Activated CD4-positive, alpha-beta T cell treated with anti-CD3 and anti-CD28 coated beads, Interleukin-2, amount 50 U/mL, for 48 hours (primary cell): ENCODE data around the gene RARG.
"Not testable (repeated sequence)": the region's sequence is repeated elsewhere in the genome, so short reads cannot be mapped to it uniquely, and the experiment has no call there.

ENCODE experiments used
- DNase-seq, 2 experiments: peaks; one replicate each; pipeline ENCODE4 v3.0.0-alpha.2; 2020

The RARG gene

DNA sequence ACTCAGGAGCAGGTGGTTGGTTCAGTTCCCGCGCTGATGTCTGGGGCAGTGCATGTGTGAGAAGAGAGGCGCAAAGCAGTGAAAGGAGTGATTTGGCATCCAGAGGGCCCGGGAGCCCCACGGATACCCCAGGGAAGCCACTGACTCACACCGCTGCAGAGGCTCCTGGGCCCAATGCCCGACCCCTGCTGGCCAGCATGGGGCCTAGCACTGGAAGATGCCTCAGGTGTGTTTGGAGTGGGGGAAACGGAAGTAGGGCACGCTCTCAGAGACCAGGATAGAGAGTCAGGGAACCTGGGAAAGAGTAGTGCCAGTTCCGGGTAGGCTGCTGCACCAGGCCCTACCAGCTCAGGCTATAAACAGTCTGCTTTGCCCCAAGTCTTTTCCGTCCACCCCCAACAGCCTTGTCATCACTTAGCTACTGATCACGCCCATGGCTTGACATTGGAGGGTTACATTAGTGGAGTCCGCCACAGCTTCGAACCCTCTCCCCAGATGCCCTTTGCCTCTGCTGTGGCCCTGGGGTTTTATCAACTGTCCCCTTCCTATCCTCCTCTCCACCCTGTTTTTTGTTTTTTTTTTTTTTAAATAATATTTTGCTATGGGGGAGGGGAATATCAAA lies 41.8 kb downstream of the RARG start:
- peak; percentile 42 to 58 for DNase-seq

- no peak for DNase-seq
These were observed 44.7 kb downstream of the RARG start for GRCh38 chr12:53187145-53187899.

DNA sequence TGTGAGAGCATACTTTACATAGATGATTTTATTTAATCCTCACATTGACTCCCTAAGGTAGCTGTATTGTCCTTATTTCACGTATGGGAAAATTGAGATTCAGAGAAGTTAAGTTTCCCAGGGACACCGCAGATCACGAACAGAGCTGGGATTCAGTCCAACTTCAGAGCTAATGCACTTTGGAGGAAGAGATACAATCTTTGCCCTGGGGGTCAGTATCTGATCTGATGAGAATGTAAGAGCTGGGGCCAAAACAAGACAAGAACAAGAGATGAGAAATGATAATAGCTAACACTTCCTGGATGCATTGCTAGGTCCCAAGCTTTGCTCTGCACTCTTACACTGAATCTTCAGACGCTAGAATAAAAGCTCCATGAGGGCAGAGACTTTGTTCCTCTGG lies 45.3 kb downstream of the RARG start:
- DNase-seq = no peak

GRCh38 chr12:53185582-53186153 lies 46.3 kb downstream of the RARG start:
- no peak for DNase-seq

- no peak for DNase-seq
These were observed 47.2 kb downstream of the RARG start for GRCh38 chr12:53184828-53185227.

- DNase-seq = no peak
These were observed 49.1 kb downstream of the RARG start for GRCh38 chr12:53182903-53183302.

- DNase-seq = no peak
These were observed 50.1 kb downstream of the RARG start for GRCh38 chr12:53181935-53182334.

GRCh38 chr12:53180931-53181645 lies 50.9 kb downstream of the RARG start:
- DNase-seq = peak; percentile 78 to 82

- DNase-seq = peak; percentile 97 to 98
These were observed 51.6 kb downstream of the RARG start, which contains the start of the genes CSAD and ZNF740 for GRCh38 chr12:53180220-53180930. Gene CSAD, minus strand, starts transcription at chr12:53180925. Its CDS starts 7,455 bp downstream, at chr12:53173470. Gene ZNF740, plus strand, starts transcription at chr12:53180722. Its CDS starts 1,262 bp downstream, at chr12:53181984.

DNA sequence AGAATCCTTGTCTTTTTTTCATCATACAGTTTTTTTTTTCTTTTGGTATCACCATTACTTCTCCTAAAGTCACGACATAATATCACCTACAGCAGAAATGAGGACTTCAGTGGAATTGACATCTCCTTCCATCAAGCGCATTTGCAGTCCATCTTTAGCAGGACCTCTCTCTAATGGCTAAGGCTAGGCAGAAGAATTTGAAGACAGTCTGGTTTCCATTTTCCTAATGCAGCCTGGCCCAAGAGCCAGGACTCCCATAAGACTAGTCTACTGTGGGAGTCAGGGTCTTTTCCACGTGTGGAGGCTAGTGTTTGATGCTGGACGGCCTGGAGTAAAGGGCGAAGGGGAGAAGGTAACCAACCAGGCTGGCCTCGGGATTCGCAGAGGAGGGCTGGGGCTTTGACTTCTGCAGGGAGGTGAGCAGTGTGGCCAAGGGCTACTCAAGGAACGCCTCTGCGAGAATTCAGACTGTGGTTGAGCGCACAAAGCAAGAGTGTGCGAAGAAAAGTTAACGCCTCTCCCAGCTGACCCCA lies 52.3 kb downstream of the RARG start:
- DNase-seq = no peak

DNA sequence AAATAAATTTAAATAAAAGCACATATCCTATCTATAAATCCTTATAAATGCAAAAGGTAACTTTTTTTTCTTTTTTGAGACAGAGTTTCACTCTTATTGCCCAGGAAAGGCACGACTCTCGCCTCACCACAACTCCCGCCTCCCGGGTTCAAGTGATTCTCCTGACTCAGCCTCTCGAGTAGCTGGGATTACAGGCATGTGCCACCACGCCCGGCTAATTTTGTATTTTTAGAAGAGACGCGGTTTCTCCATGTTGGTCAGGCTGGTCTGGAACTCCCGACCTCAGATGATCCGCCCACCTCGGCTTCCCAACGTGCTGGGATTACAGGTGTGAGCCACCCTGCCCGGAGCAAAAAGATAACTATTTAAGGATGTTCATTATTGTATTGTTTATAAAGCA lies 53.2 kb downstream of the RARG start:
- not testable (repeated sequence) for DNase-seq

- not testable (repeated sequence) for DNase-seq
These were observed 54.6 kb downstream of the RARG start for GRCh38 chr12:53177447-53177846.

DNA sequence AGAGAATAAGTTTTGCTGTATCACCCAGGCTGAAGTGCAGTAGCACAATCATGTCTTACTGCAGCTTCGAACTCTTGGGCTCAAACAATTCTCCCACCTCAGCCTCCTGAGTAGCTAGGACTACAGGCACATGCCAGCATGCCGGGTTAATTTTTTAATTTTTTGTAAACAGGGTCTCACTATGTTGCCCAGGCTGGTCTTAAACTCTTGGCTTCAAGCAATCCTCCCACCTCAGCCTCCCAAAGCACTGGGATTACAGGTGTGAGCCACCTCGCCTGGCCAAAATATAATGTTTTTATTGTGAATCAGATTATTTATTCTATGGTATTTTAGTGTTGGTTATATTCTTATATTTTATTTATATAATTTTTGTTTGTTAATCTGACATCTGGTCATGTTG lies 55.3 kb downstream of the RARG start:
- DNase-seq = no peak

DNA sequence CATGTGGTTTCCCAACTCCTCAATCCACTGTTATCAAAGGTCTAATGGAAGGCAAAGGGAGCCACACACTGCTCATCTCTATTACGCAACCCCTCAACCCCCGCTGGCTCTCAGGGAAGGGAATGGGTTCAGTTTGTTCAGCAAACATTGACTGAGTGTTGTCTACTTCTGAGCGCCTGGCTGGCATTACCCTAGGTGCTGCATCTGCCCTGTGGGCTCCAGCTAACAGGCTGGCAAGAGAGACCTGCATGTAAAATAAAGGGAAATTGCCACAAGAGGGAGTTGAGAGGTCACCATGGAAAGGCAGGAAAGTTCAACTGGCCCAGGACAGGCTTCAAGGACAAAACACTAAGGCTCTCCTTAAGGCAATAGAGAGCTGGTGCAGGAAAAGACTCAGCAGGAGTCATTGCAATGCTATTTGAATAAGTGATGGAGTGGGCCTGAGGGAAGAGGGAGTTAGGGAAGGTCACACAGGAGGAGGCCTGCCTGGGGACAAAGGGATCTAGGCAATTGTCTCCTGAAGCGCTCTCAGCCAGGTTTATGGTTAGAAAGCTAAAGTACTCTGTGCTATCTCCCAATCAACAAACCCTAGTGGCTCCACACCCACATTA lies 57.0 kb downstream of the RARG start:
- DNase-seq = no peak

DNA sequence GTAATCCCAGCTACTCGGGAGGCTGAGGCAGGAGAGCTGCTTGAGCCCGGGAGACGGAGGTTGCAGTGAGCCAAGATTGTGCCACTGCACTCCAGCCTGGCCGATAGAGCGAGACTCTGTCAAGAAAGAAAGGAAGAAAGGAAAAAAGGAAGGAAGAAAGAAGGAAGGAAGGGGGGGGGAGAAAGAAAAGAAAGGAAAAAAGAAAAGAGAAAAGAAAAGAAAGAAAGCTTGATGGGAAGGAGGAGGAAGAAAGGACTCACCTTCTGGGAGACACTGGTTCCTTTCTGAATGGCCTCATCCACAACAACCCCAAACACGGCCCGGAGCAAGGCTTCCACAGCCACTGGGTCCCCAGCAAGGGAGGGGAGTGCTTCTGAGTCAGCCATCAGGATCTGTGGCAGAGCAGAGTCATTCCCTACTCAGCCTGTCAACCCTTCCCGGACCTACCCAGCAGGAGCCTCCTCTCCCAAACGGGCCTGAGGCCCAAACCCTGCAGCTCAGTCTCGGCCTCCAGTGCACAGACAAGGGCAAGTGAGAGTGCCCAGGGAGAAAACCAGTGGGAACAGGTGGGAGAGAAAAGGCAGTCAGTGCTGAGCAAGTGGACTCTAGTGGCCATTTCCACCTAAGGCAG lies 58.8 kb downstream of the RARG start:
- no peak for DNase-seq

GRCh38 chr12:53172352-53172751 lies 59.7 kb downstream of the RARG start:
- DNase-seq = no peak

DNA sequence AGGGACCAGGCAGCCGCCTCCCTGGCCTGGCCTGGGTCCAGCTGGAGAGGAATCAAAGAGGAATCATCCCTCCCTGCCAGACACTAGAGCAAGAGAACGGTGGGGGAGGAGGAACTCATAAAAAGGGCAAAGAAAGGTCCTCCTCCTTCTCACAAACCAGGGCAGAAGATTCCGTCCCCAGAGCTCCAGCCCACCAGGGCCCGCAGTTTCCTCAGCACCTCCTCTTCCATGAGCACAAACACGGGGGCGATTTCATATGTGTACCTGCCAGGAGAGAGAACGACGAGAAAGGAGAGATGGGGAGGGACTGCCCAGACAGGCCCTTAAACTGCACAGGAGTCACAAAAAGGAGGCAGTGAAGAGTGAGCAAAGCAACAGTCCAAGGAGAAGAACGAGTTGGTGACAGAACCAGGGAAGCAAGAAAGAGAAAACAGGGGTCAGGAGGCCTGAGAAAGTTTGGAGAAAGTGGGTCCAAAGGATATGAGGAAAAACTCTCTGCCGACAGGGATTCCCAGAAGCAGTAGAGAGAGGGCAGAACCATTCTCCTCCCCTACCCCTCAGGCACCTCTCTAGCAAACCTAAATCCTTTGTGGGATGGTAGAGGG lies 60.2 kb downstream of the RARG start:
- DNase-seq = no peak

DNA sequence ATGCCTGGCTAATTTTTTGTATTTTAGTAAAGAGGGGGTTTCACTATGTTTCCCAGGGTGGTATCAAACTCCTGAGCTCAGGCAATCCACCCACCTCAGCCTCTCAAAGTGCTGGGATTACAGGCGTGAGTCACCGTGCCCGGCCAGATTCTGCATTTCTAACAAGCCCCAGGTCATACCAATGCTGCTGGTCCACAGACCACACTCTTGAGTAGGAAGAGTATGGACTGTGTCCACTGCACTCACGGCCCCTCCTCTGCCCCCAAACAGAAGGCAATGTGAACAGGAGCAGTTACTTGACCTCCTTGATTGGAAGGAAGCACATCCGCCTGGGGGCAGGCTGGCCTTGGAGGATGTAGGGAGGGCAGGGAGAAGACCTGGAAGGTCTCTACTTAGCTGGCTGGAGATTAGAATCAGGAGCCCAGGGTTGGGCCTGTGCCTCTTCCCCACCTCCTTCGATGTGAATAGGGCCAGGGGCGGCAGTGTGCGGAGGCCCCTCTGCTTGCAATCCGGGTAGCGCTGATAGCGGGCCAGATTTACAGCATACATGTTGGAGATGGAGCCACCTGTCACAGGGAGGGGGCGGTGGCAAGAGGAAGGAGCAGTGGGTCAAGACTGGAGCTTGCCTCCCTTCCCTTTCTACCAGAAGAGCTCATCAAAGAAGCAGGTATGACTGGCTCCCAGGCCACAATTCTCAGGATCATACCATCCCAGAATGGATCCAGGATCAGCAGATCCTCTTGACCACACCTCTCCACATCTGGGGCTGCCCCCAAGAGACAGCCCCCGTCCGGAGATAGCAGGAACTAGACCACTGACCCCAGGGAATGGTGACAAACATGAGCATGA lies 60.9 kb downstream of the RARG start:
- no peak for DNase-seq

DNA sequence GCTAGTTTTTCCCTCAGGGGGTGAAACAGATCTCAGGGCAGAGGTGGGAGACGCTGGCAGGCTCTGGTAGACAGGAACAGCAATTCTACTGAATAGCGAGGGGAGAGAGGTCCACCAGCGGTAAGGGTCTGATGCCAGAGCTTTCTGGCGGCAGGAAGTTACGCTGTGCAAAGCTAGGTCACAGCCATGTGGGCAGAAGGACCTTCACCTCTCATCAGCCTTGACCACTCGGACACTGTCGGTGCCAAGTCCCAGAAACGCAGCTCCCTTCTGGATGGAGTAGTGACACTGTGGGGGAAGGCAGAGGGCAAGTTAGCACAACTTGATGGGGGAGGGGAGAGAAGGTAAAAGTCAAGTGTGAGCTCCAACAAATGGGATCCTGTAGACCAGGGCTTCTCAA lies 61.8 kb downstream of the RARG start:
- no peak for DNase-seq

DNA sequence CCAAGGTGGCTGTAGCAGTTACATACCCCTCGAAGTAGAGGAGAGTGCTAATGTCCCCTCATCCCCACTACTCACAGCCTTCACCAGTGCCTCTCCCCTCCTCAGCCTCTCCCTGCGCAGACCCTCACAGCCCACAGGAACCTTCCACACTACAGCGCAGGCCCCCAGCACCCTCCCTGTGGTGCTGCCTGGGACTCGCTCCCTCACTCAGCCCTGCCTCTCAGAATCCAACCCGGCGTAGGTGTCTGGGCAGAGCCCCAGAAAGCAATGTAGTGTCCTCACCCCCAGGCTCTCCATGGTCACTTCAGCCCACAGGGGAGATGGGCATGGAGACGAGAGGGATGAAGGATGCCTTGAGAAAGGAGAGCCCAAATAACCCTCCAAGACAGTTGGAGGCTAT lies 62.4 kb downstream of the RARG start:
- DNase-seq = no peak
